ENCODE measurements around the gene CYBC1.

CYBC1 gene

DNA sequence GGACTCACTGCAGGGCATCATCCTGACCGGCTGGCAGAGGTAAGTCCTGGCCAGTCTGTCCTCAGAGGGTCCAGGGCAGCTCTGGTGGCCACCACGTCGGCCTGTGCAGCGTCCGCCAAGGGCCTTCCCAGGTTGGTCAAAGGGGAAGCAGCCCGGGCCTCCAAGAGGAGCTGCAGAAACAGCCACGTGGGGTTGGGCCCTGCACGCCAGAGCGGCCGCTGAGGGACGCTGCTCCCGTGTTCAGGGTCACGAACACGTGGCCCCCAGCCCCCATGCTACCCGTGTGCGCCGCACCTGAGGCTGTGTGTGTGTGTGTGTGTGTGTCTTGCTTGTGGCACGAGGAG, 13.3 kb downstream of the CYBC1 start:
- no peak overlapping the region for H3K4me3 ChIP-seq (ENCODE audit: low read length)
- TF ChIP-seq CTCF (conservative IDR thresholded peaks at IDR 0.05; ENCODE audit: low read depth, low read length): no peak
- DNase-seq (ENCODE audit: low read depth): no peak

- no peak for TF ChIP-seq CTCF (conservative IDR thresholded peaks at IDR 0.05; ENCODE audit: low read depth, low read length)
- H3K4me3 ChIP-seq (ENCODE audit: low read length): no peak overlapping the region
- no peak for DNase-seq (ENCODE audit: low read depth)
Observed at GRCh38 chr17:82436601-82437324, 13.8 kb downstream of the CYBC1 start.

- TF ChIP-seq CTCF (conservative IDR thresholded peaks at IDR 0.05; ENCODE audit: low read depth, low read length): no peak
- DNase-seq (ENCODE audit: low read depth): no peak
- no peak overlapping the region for H3K4me3 ChIP-seq (ENCODE audit: low read length)
Observed at GRCh38 chr17:82435601-82436583, 14.7 kb downstream of the CYBC1 start.

DNA sequence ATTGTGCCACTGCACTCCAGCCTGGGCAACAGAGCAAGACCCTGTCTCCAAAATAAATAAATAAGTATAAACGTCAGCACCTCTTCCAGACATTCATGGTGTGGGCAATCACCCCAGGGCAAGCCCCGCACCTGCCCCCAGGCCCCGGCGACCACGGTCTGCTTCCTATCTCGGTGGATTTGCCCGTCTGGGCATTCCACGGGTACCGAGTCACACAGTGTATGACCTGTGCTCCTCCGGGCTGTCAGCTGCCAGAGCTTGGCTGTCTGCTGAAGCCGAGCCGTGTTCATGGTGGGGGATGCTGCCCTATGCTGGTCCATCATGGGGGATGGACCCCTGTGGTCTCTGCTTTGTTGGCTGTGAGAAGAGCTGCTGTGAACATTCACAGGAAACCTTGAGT, 15.4 kb downstream of the CYBC1 start:
- no peak for DNase-seq (ENCODE audit: low read depth)
- no peak for TF ChIP-seq CTCF (conservative IDR thresholded peaks at IDR 0.05; ENCODE audit: low read depth, low read length)
- H3K4me3 ChIP-seq (ENCODE audit: low read length): no peak overlapping the region

DNA sequence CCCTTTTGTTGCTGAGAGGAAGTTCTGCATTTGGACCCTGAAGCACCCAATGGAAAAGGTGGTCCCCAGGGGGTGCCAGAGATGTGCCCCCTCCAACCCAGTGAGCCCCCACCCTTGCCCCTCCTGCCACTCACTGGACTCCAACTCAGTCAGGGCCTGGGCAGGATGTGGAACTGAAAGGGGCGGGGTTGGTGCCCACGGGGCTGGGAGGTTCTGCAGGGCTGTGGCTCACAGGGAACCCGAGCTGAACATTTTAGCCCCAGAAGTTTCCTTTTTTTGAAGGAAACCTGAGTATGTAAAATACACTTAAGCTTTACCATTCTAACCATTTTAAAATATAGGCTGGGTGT, 16.4 kb downstream of the CYBC1 start:
- no peak overlapping the region for H3K4me3 ChIP-seq (ENCODE audit: low read length)
- no peak for TF ChIP-seq CTCF (conservative IDR thresholded peaks at IDR 0.05; ENCODE audit: low read depth, low read length)
- no peak for DNase-seq (ENCODE audit: low read depth)

DNA sequence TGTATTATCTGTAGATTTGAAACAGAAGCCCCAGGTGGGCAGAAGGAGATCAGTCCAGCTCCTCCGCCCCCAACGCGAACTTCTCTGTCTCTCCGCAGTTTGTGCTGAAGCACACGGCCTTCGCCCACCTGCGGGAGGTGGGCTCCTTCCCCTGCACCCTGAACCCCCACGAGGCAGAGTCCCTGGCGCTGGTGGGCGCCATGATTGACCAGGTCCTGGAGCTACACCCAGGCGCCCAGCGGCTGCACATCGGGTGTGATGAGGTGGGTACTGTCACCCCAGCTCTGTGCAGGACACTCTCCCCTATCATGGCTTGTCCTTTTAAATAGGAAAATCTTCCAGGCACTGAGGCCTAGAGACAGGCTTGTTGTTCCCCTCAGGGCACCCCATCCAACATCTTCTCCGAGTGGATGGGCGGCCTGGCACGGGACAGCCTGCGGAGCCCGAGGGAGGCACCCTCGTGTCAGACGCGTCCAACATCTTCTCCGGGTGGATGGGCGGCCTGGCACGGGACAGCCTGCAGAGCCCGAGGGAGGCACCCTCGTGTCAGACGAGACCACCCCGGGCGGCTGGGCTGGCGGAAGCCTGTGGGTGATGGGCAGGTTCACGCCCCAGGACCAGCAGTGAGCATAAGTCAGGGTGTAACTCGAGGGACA, 16.9 kb downstream of the CYBC1 start:
- no peak overlapping the region for H3K4me3 ChIP-seq (ENCODE audit: low read length)
- no peak for TF ChIP-seq CTCF (conservative IDR thresholded peaks at IDR 0.05; ENCODE audit: low read depth, low read length)
- no peak for DNase-seq (ENCODE audit: low read depth)

Measured in retinal pigment epithelial cell (primary cell).